ENCODE results near the gene CPZ.

CPZ gene

GRCh38 chr4:8639777-8640720 is 47.5 kb downstream of the CPZ start:
- Histone ChIP-seq H3K4me3 (ENCODE audit: low read depth in 1 of 2, low read length in 2 of 2) (no peak overlapping the region), H3K9me3 (ENCODE audit: low read length) (no peaks in the 10 kb centered on the region), H3K27ac (ENCODE audit: low read depth, low read length) (no peak overlapping the region), H3K4me1 (ENCODE audit: insufficient read depth, low read length) (no peaks in the 10 kb centered on the region), H3K9ac (ENCODE audit: low read length) (no peak overlapping the region), H3K36me3 (ENCODE audit: insufficient read depth, low read length) (no peaks in the 10 kb centered on the region), H3K27me3 (ENCODE audit: control insufficient read depth in 1 of 2, insufficient read depth in 2 of 2, low read length in 2 of 2) (peaks cover 0 to 4% of the 10 kb centered on the region in 2 donors)

GRCh38 chr4:8640816-8641215 is 48.3 kb downstream of the CPZ start:
- H3K4me3 ChIP-seq (ENCODE audit: low read depth in 1 of 2, low read length in 2 of 2): no peak overlapping the region
- no peaks in the 10 kb centered on the region for H3K4me1 ChIP-seq (ENCODE audit: insufficient read depth, low read length)
- no peak overlapping the region for H3K9ac ChIP-seq (ENCODE audit: low read length)
- H3K9me3 ChIP-seq (ENCODE audit: low read length): no peaks in the 10 kb centered on the region
- H3K27me3 ChIP-seq (ENCODE audit: control insufficient read depth in 1 of 2, insufficient read depth in 2 of 2, low read length in 2 of 2): peaks cover 0 to 4% of the 10 kb centered on the region in 2 donors
- H3K36me3 ChIP-seq (ENCODE audit: insufficient read depth, low read length): no peaks in the 10 kb centered on the region
- H3K27ac ChIP-seq (ENCODE audit: low read depth, low read length): no peak overlapping the region

GRCh38 chr4:8641256-8641655 is 48.7 kb downstream of the CPZ start:
- H3K9me3 ChIP-seq (ENCODE audit: low read length): no peaks in the 10 kb centered on the region
- H3K9ac ChIP-seq (ENCODE audit: low read length): no peak overlapping the region
- peaks cover 0 to 4% of the 10 kb centered on the region in 2 donors for H3K27me3 ChIP-seq (ENCODE audit: control insufficient read depth in 1 of 2, insufficient read depth in 2 of 2, low read length in 2 of 2)
- no peaks in the 10 kb centered on the region for H3K36me3 ChIP-seq (ENCODE audit: insufficient read depth, low read length)
- H3K27ac ChIP-seq (ENCODE audit: low read depth, low read length): no peak overlapping the region
- H3K4me3 ChIP-seq (ENCODE audit: low read depth in 1 of 2, low read length in 2 of 2): no peak overlapping the region
- no peaks in the 10 kb centered on the region for H3K4me1 ChIP-seq (ENCODE audit: insufficient read depth, low read length)

- no peak overlapping the region for H3K4me3 ChIP-seq (ENCODE audit: low read depth in 1 of 2, low read length in 2 of 2)
- no peak overlapping the region for H3K27ac ChIP-seq (ENCODE audit: low read depth, low read length)
- H3K9ac ChIP-seq (ENCODE audit: low read length): no peak overlapping the region
- H3K4me1 ChIP-seq (ENCODE audit: insufficient read depth, low read length): no peaks in the 10 kb centered on the region
- no peaks in the 10 kb centered on the region for H3K36me3 ChIP-seq (ENCODE audit: insufficient read depth, low read length)
- peaks cover 0 to 4% of the 10 kb centered on the region in 2 donors for H3K27me3 ChIP-seq (ENCODE audit: control insufficient read depth in 1 of 2, insufficient read depth in 2 of 2, low read length in 2 of 2)
- H3K9me3 ChIP-seq (ENCODE audit: low read length): no peaks in the 10 kb centered on the region
Measured at GRCh38 chr4:8641931-8642650, 49.5 kb downstream of the CPZ start.

GRCh38 chr4:8642651-8643321 is 50.2 kb downstream of the CPZ start:
- Histone ChIP-seq H3K4me1 (ENCODE audit: insufficient read depth, low read length) (no peaks in the 10 kb centered on the region), H3K27ac (ENCODE audit: low read depth, low read length) (no peak overlapping the region), H3K4me3 (ENCODE audit: low read depth in 1 of 2, low read length in 2 of 2) (no peak overlapping the region)

GRCh38 chr4:8643441-8643840 is 50.9 kb downstream of the CPZ start:
- no peak overlapping the region for H3K27ac ChIP-seq (ENCODE audit: low read depth, low read length)
- no peak overlapping the region for H3K9ac ChIP-seq (ENCODE audit: low read length)
- H3K36me3 ChIP-seq (ENCODE audit: insufficient read depth, low read length): no peaks in the 10 kb centered on the region
- no peak overlapping the region for H3K4me3 ChIP-seq (ENCODE audit: low read depth in 1 of 2, low read length in 2 of 2)
- no peaks in the 10 kb centered on the region for H3K27me3 ChIP-seq (ENCODE audit: control insufficient read depth in 1 of 2, insufficient read depth in 2 of 2, low read length in 2 of 2)
- no peaks in the 10 kb centered on the region for H3K9me3 ChIP-seq (ENCODE audit: low read length)
- H3K4me1 ChIP-seq (ENCODE audit: insufficient read depth, low read length): no peaks in the 10 kb centered on the region

More at GRCh38 chr4:8642651-8643321, 50.2 kb downstream of the CPZ start:
- Histone ChIP-seq H3K36me3 (ENCODE audit: insufficient read depth, low read length) (no peaks in the 10 kb centered on the region), H3K27me3 (ENCODE audit: control insufficient read depth in 1 of 2, insufficient read depth in 2 of 2, low read length in 2 of 2) (peaks cover 0 to 4% of the 10 kb centered on the region in 2 donors), H3K9ac (ENCODE audit: low read length) (no peak overlapping the region), H3K9me3 (ENCODE audit: low read length) (no peaks in the 10 kb centered on the region)

GRCh38 chr4:8643986-8644385 is 51.4 kb downstream of the CPZ start:
- no peak overlapping the region for H3K27ac ChIP-seq (ENCODE audit: low read depth, low read length)
- H3K9ac ChIP-seq (ENCODE audit: low read length): no peak overlapping the region
- no peaks in the 10 kb centered on the region for H3K4me1 ChIP-seq (ENCODE audit: insufficient read depth, low read length)
- H3K9me3 ChIP-seq (ENCODE audit: low read length): no peaks in the 10 kb centered on the region
- no peaks in the 10 kb centered on the region for H3K36me3 ChIP-seq (ENCODE audit: insufficient read depth, low read length)
- H3K27me3 ChIP-seq (ENCODE audit: control insufficient read depth in 1 of 2, insufficient read depth in 2 of 2, low read length in 2 of 2): no peaks in the 10 kb centered on the region
- no peak overlapping the region for H3K4me3 ChIP-seq (ENCODE audit: low read depth in 1 of 2, low read length in 2 of 2)

GRCh38 chr4:8644461-8644891 is 51.9 kb downstream of the CPZ start:
- Histone ChIP-seq H3K4me1 (ENCODE audit: insufficient read depth, low read length) (no peaks in the 10 kb centered on the region), H3K36me3 (ENCODE audit: insufficient read depth, low read length) (no peaks in the 10 kb centered on the region), H3K9me3 (ENCODE audit: low read length) (no peaks in the 10 kb centered on the region), H3K27me3 (ENCODE audit: control insufficient read depth in 1 of 2, insufficient read depth in 2 of 2, low read length in 2 of 2) (peaks cover 0 to 4% of the 10 kb centered on the region in 2 donors), H3K27ac (ENCODE audit: low read depth, low read length) (no peak overlapping the region), H3K4me3 (ENCODE audit: low read depth in 1 of 2, low read length in 2 of 2) (no peak overlapping the region), H3K9ac (ENCODE audit: low read length) (no peak overlapping the region)

- no peaks in the 10 kb centered on the region for H3K36me3 ChIP-seq (ENCODE audit: insufficient read depth, low read length)
- H3K9me3 ChIP-seq (ENCODE audit: low read length): no peaks in the 10 kb centered on the region
- peaks cover 0 to 6% of the 10 kb centered on the region in 2 donors for H3K27me3 ChIP-seq (ENCODE audit: control insufficient read depth in 1 of 2, insufficient read depth in 2 of 2, low read length in 2 of 2)
- no peaks in the 10 kb centered on the region for H3K4me1 ChIP-seq (ENCODE audit: insufficient read depth, low read length)
- no peak overlapping the region for H3K9ac ChIP-seq (ENCODE audit: low read length)
- no peak overlapping the region for H3K27ac ChIP-seq (ENCODE audit: low read depth, low read length)
- H3K4me3 ChIP-seq (ENCODE audit: low read depth in 1 of 2, low read length in 2 of 2): no peak overlapping the region
Measured at GRCh38 chr4:8644966-8645752, 52.6 kb downstream of the CPZ start.

- no peaks in the 10 kb centered on the region for H3K9me3 ChIP-seq (ENCODE audit: low read length)
- H3K27ac ChIP-seq (ENCODE audit: low read depth, low read length): no peak overlapping the region
- H3K9ac ChIP-seq (ENCODE audit: low read length): no peak overlapping the region
- peaks cover 0 to 6% of the 10 kb centered on the region in 2 donors for H3K27me3 ChIP-seq (ENCODE audit: control insufficient read depth in 1 of 2, insufficient read depth in 2 of 2, low read length in 2 of 2)
- H3K4me3 ChIP-seq (ENCODE audit: low read depth in 1 of 2, low read length in 2 of 2): no peak overlapping the region
- H3K36me3 ChIP-seq (ENCODE audit: insufficient read depth, low read length): no peaks in the 10 kb centered on the region
- H3K4me1 ChIP-seq (ENCODE audit: insufficient read depth, low read length): no peaks in the 10 kb centered on the region
Measured at GRCh38 chr4:8645753-8646124, 53.2 kb downstream of the CPZ start.
